ENCODE measurements around the gene VAMP5.
"Not testable (repeated sequence)": the region's sequence is repeated elsewhere in the genome, so short reads cannot be mapped to it uniquely, and the experiment has no call there.

Gene VAMP5

DNA sequence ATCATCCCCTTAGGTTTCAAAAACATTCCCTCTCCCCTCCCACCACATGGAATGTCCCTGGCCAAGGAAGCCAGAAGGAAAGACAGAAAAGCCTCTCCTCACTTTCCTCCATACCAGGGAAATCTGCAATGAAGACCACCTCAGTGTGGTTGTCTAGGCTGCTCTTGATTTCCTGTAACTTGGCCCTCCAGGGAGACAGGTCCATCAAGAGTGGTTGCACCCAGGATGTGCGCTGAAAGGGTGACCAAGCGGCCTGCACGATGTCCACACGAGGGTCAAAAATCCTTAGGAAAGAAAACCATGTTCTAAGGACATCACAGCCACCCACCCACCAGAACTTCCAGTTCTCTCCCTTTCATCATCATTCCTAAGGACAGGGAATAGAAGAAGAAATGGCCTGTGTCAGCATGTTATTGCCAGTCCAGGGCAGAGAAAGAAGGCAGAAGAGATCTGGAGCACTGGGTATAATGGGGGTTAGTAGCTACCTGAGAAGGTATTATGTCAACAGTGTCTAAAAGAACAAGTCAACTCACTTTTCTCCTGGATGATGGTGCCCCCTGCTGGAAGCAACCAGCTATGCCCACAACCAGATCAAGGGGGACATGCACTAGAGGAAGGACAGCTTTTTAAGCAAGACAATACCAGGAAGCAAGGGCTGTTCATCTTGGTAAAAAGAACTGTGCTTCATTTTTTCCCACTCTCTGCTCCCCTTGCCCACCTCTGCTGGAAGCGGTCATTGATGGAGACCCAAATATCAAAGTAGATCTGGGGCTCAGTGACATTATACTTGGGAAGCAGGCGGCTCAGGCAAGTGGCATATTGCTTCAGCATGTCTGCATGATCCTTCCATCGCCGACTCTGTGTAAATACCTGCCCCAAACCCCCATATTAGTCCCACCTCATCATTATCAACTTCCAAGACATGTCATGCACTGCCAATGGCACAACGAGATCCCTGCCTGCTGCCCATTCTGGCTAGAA lies 32.2 kb upstream of the VAMP5 start:
- DNase-seq, result peak; percentile 23

DNA sequence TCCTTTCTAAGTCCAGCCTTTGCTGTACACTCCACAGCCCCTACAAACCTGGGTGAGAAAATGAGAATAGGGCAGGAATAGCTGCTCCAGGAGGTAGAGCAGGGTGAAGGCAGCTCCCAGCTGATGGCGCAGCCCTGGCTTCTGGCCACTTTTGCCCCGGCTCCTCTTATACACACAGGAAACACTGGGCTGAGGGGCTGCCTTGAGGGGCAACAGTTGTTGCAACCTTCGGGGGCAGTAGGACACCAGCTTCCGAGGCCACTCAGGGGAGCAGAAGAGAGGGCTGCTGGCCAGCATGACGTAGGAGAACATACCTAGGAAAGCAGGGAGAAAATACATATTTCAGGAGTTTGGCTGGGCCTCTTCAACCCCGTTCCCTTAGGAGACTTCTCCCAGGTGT lies 31.0 kb upstream of the VAMP5 start:
- no peak for DNase-seq

DNA sequence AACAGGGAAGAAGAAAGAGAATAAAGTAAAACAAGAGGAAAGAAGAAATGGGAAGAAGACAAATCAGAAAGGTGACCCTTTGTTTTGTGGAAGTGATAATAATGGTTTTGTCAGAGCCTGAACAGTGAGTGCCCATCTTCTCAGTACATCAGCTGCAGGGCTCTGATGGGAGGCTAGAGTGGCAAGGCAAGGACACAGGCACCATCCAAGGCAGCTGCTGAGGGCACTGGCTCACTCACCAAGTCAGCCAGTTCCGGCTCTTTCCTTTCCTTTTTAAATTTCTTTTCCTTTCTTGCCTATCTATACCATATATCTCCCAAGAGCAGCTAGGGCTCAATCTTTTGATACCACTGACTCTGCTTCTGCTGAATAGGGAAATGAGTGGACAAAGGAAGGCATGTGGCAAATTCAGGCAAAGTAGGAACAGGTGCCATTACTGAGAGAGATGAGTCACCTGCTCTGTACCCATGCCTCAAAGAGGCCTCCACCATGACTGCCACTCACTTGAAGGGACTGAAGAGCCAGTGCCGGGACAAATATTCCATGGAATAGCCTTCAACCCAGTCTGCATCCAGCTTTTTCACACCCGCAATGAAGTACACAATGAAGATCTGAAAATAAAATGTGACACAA lies 29.1 kb upstream of the VAMP5 start:
- no peak for DNase-seq

DNA sequence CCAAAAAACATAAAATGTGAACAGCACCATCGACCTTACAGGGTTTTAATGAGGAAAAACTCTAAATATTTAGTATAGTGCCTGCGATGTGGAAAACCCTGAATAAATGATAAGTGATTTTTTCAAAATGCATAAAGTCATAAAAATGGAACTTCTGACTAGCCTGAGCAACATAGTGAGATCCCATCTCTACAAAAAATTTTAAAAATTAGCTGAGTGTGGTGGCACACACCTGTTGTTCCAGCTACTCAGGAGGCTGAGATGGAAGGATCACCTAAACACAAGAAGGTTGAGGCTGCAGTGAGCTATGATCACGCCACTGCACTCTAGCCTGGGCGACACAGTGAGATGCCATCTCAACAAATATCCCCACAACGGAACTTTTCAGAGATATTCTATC lies 27.1 kb upstream of the VAMP5 start:
- DNase-seq, result no peak

DNA sequence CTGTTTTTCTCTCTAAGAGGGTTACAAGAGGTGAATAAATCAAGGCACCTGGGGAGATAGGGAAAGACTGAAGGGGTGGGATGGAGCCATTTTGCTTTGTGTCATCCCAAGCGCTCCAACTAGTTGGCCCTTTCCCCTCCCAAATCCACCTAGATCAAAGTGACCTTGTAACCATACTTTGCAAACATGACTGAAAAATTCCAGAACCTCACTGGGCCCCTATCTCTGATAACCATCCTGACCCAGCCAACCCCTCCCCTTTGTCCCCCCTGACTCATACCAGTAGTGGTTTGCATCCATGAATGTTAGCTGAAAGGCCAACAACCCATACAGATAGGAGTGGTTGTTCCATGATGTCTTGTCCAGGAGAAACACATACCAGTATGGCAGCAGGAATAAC lies 26.1 kb upstream of the VAMP5 start:
- DNase-seq, result no peak

DNA sequence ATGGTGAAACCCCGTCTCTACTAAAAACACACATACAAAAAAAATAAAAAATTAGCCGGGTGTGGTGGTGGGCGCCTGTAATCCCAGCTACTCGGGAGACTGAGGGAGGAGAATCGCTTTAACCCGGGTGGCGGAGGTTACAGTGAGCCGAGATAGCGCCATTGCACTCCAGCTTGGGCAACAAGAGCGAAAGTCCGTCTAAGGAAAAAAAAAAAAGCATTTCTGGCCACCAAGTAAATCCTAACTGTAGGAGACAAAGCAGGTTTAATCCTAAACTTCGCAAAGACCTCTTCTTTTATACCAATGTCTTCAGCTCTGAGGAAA lies 23.9 kb upstream of the VAMP5 start:
- DNase-seq, result not testable (repeated sequence)

DNA sequence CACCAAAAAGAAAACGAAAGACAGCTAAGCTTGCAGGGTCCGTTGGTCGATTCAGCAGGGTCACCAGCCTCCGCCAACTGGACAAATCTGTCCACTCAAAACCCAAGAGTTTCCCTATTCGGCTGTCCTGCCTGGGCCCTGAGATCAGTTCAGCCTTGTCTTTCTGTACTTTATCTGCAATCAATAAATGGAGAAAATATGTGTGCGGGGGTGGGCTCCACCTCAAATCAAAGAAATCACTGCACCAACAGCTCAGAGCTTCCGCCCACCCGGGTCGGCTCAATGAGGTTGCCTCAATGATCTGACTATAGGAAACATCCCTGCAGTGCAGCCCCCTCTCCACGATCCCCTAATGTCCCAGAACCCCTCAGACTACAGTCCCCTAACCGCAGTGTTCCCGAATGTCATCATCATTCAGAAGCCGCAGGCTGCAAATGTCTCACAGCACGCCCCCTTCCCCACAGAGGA lies 23.4 kb upstream of the VAMP5 start:
- no peak for DNase-seq

DNA sequence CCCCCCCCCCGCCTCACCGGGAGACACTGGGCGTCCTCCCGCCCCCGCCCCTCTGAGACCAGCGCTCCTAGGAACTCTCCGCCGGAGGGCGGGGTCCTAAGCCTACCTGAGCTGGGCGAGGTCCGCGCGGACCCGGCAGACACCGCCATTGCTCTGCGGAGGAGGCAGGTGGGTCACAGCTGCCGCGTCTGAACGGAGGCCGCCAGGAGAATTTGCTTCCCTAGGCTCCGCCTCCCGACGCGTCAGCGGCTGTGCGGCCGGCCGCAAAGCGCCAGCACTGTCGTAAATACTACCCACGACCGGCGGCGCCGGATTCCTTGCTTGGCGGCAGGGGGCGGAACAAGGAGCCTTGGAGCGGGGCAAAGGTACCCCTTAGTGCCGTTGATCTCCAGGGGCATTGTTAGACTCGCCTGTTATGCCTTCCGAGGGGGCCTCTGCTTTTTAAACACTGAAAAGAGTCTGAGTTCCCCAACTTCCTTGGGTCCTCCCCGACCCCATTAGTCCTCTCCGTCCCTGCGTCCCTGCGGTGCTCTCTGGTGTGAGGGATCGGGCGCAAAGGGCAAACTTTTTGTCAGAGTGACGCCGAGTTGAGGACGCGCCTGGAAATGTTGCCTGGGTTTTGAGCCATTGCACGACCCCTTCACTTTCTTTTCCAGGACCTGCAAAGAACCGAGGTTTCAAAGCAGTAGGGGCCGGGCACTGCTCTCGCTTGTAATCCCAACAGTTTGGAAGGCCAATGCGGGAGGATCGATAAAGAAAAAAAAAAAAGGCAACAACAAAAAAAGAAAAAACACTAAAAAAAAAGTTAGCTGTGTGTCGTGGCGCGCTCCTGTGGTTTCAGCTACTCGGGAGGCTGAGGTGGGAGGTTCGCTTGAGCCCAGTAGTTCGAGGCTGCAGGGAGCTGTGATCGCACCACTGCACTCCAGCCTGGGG lies 22.7 kb upstream of the VAMP5 start, which contains the start of gene GGCX:
GGCX (minus strand) TSS at position 214 of the 933 bp plus-strand sequence; CDS start at position 149, 65 bp downstream.
- DNase-seq, result peak; percentile 69

DNA sequence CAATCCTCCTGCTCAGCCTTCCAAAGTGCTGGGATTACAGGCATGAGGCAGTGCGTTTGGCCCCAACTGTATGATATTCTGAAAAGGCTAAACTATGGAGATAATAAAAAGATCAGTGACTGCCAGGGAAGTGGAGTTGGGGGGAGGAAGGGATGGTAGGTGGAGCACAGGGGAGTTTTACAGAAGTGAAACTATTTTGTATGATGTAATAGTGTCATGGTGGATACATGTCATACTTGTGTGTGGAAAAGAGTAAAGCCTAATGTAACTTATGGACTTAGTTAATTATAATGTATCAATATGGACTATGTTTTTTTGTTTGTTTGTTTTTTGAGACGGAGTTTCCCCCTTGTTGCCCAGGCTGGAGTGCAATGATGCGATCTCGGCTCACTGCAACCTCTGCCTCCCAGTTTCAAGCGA lies 20.1 kb upstream of the VAMP5 start:
- DNase-seq, result no peak

DNA sequence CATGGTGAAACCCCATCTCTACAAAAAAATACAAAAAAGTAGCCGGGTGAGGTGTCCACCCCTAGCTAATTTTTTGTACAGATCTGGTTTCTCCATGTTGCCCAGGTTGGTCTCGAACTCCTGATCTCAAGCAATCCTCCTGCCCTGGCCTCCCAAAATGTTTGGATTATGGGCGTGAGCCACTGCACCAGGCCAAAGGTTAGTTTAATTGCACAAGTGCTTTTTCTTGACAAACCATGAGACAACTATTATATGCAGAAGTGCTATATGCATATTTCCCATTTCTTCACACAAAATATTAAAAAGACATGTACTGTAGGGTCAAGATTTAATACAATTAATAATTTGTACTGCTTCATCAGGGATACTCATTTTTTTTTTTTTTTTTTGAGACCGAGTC lies 18.0 kb upstream of the VAMP5 start:
- no peak for DNase-seq

DNA sequence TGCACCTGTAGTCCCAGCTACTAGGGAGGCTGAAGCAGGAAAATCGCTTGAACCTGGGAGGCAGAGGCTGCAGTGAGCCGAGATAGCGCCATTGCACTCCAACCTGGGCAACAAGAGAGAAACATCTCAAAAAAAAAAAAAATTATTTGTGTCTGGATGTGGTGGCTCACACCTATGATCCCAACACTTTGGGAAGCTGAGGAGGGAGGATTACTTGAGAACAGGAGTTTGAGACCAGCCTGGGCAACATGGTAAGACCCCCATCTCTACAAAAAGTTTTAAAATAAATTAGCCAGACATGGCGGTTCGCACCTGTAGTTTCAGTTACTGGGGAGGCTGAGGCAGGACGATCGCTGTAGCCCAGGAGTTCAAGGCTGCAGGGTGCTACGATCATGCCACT lies 8.5 kb upstream of the VAMP5 start:
- DNase-seq, result no peak

DNA sequence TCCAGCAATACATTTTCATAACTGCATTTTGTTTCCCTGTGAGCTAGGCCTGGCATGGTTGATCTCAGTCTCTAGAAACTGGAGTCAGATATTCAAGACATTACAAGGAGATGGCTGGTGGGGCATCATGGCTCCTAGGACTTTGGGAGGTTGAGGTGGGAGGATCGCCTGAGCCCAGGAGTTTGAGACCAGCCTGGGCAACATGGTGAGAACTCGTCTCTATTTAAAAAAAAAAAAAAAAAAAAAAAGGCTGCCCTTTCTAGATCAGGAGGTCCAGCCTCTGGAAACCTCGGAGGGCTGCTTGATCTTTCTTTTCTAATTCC lies 7.2 kb upstream of the VAMP5 start:
- DNase-seq, result no peak

DNA sequence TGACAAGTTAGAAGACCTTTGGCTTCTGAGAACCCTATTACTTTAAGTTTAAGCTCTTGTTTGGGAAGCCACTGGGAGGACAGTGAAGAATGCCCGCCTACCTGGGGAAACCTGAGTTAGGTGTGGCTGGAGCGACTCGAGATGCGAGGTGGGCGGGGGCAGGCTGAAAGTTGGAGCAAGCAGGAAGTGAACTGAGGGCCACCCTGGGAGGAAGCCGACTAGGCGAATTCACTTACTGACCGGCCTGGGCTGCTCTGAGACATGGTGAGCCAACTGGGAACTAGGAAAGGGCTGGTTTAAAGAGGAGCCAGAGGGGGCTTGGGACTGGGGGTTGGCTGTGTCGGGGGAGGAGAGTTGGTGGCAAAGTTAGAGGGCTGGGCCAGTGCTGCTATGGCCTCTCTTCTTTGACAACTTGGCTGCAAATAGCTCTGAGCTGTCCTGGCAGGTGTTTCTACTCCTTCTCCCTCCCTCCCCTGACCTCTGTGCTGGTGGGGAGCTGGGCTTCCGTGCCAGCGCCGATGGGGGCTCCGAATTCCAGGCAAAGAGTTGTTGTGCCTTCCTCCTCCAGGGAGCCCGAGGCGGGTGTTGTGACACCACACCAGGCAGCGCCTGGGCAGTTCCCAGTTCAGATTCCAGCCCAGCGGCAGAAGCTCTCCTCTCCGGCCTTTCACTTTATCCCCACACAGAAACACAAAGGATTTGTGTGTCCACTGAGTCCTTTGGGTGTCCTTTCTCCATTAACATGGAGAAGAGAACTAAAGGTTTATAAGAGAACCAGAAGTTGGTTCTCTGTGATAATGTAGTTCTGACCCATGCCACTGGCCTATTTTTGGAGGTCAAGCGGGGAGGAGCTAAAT lies 6.6 kb upstream of the VAMP5 start, which contains the start of gene VAMP8:
VAMP8 (plus strand) TSS at position 201 of the 857 bp plus-strand sequence; CDS start at position 262, 61 bp downstream.
- no peak for DNase-seq

DNA sequence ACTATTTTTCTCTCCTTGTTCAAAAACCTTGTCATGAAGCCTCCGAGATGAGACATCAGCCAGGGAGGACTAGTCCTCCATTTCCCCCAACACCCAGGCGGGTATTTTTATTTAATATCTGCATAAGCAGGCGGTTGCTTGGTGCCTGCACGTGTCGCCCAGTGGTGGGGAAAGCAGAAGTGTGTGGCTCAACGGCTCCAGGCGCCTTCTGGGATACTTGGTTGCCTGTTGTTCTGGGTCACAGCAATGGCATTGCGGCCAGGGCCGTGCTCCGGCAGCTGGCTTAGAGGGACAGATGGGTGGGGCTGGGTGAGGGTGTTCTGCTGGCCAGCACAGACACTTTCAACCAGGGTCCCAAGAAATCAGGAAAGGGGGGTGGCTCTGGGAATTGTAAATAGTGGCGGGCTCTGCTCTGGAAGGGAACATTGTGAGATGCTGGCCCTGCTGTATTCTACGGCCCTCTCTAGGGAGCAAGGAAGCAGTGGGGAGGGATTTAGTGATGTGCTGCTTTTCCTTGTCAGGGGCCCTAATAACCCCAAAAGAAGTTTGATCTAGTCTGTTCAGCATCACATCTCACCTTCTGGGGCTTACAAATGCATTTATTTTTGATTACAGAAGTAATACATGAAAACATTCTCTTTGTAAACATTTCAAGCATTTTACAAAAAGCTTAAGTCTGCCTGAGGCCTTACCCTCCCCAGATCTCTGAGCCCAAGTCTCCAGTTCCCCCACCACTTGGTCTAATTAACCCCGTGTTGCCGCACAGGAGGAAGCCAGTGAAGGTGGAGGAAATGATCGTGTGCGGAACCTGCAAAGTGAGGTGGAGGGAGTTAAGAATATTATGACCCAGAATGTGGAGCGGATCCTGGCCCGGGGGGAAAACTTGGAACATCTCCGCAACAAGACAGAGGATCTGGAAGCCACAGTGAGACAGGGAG lies 5.7 kb upstream of the VAMP5 start:
- no peak for DNase-seq

DNA sequence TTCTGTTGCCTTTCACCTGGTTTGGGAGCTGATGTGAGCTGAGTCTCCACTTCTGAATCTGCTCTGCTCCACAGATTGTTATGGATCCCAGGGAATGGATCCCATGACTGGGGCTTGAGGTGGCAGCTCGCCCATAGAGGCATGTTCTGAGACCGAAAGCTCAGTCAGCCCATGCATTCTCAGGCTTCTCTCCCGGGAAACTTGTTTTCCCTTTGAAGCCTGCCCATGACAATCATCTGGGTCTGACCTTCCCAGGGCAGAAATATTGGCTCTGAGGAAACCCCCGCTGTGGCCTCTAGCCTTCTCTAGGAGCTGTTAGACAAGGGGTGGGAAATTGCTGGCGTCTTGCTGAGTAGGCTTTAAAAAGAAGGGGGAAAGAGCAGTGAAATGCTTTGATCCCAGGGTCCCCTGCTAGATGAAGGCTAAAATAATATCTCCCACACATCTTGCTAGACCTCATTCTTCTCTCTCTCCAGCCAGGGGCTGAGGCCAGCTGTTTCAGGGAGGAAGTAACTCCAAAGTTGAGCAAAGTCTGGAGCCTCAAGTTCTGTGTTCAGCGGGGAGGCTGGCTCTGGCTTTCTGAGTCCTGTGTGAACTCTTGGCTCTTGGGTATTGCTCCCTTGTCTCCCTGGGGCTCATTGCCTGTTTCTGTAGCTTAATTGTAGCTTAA lies 4.8 kb upstream of the VAMP5 start:
- no peak for DNase-seq

DNA sequence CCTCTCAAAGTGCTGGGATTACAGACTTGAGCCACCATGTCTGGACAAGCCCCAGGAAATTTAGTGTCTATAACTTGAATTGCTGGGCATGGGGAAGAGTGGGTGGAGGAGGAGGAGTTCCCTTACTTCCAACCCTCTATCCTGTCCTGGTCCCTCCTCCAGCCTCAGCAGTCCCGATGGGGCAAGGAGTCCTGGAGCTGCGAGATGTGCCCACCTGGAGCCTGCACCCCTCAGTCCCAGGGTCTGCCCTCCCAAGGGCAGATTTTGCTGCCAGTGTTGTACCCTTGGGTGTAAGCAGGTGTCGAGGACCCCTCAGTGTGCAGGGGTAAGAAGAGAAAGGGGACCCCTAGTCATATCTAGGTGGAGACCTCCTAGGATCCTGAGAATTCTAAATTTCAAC lies 4.0 kb upstream of the VAMP5 start:
- DNase-seq, result no peak

DNA sequence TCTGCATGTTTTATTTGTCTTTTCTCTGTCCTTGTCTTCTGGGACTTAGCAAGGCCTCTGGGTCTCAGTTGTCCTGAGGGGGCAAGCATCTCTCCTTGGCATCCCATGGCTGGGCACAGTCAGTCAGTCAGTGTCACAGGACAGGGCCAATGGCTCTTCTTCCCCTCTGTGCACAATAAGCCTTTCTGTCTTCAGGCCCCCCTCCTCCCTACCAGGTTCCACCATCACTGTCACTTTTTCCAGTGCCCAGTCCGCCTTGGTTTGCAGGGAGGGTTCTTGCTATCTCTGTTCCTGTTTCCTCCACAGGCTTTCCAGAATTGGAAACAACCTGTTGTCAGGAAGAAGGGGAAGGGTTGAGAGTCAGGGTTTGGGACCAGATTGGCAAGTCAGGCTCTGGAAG lies 1.7 kb upstream of the VAMP5 start:
- no peak for DNase-seq

DNA sequence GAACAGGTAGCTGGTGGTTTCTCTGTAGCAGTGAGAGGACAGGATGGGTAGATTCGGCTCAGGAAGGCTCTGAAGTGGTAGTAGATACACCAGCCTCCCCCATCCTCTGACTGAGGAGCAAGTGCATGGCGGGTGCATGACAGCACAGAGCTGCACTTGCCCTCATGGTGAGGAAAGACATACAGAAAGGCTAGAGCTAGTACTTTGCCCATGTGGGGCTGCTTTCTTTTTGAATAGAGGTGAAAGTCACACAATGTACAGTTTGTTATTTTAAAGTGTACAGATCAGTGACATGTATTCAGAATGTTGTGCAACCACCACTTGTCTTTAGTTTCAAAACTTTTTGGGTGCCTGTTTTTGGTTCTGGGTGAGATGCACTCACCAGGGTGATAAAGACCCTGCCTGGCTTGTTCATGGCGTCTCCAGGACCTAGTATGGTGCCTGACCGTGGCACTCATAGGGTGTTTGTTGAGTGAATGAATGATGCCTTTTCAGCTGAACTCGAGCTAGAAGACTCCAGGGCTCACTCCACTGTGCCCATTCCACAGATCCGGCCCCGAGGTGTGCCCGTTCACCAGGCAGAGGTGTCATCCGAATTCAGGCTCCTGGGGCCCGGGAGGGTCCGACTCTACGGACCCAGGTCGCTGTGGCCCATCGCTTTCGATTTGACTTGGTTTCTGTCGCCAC lies 421 bp upstream of the VAMP5 start:
- no peak for DNase-seq

All from GOT3 (cell line).